ENCODE data around the gene TSC22D2. TPM values are rescaled to one million over a fixed set of nuclear protein-coding genes. Genes with fewer than 3 reads are reported as not detected.

TSC22D2 gene
- total RNA-seq, 1 experiment from 2014 or later, result 20.0 TPM

GRCh38 chr3:150422907-150423306 is 14.8 kb downstream of the TSC22D2 start (continued):
- TF ChIP-seq CTCF (IDR thresholded peaks at IDR 0.05 in 2 of 3, conservative IDR thresholded peaks at IDR 0.05 in 1 of 3; ENCODE audit: borderline replicate concordance in 1 of 3, insufficient read depth in 1 of 3, low read depth in 2 of 3, low read length in 2 of 3) (no peak), ZNF274 (IDR thresholded peaks at IDR 0.05; ENCODE audit: low read depth, low read length) (no peak), FOSL1 (IDR thresholded peaks at IDR 0.05; ENCODE audit: low read depth) (no peak), RAD21 (IDR thresholded peaks at IDR 0.05; ENCODE audit: low read depth) (no peak), EGR1 (IDR thresholded peaks at IDR 0.05; ENCODE audit: low read depth) (no peak), EZH2 (IDR thresholded peaks at IDR 0.05) (no peak), EZH2phosphoT487 (IDR thresholded peaks at IDR 0.05; ENCODE audit: borderline replicate concordance) (no peak), ZBTB33 (IDR thresholded peaks at IDR 0.05; ENCODE audit: extremely low read depth, insufficient replicate concordance, low read length) (no peak), MAX (IDR thresholded peaks at IDR 0.05) (no peak)

GRCh38 chr3:150423761-150424160 is 15.7 kb downstream of the TSC22D2 start:
- no peak overlapping the region for H3K4me2 ChIP-seq (ENCODE audit: low read length)
- H3K4me3 ChIP-seq (replicated peaks in 1 of 2; ENCODE audit: low read depth in 1 of 2, low read length in 2 of 2), result no peak overlapping the region
- TF ChIP-seq EGR1 (IDR thresholded peaks at IDR 0.05; ENCODE audit: low read depth), result no peak
- TF ChIP-seq SP1 (IDR thresholded peaks at IDR 0.05; ENCODE audit: low read depth), result no peak
- no peak for TF ChIP-seq MAX (IDR thresholded peaks at IDR 0.05)
- TF ChIP-seq FOSL1 (IDR thresholded peaks at IDR 0.05; ENCODE audit: low read depth), result no peak
- no peak for TF ChIP-seq ELF1 (IDR thresholded peaks at IDR 0.05; ENCODE audit: borderline replicate concordance, low read depth)
- no peak for TF ChIP-seq ZFX (IDR thresholded peaks at IDR 0.05)
- TF ChIP-seq ATF3 (IDR thresholded peaks at IDR 0.05), result no peak
- H3K36me3 ChIP-seq (ENCODE audit: control insufficient read depth in 1 of 2, insufficient read depth in 2 of 2, low read length in 2 of 2), result peaks cover 0 to 3% of the 10 kb centered on the region in 2 experiments; a peak in 1 of 4 replicates
- ChIA-PET RAD21 (ENCODE audit: low non-redundant PET in 1 of 2, low total read pairs in 2 of 2, uncharacterized antibody in 2 of 2, unreplicated experiment in 2 of 2) (no interaction called here), POLR2A (interaction anchor here (0.9 kb wide), 1 partner anchor 15 kb away, joined by 3 read pairs; the partner anchor contains the start of gene TSC22D2), CTCF (no interaction called here)
- intact Hi-C loops (cut with micrococcal nuclease), result no loop called here
- H2AFZ ChIP-seq (ENCODE audit: low read depth, low read length, poor library complexity, severe bottlenecking), result no peak overlapping the region
- H3K9me3 ChIP-seq (ENCODE audit: control insufficient read depth in 1 of 2, insufficient read depth in 1 of 2, low read depth in 1 of 2, low read length in 2 of 2), result no peaks in the 10 kb centered on the region
- H4K20me1 ChIP-seq (ENCODE audit: insufficient read depth), result peaks cover 28% of the 10 kb centered on the region; the same call in 1 of the 2 replicates
- peaks cover 100% of the 10 kb centered on the region for H3K79me2 ChIP-seq (ENCODE audit: insufficient read depth, low read length)
- no TSS peak for BruUV-seq (replicated peaks)
- no peaks in the 10 kb centered on the region for H3K27me3 ChIP-seq (ENCODE audit: insufficient read depth, low read length)
- no peaks in the 10 kb centered on the region for H3K9me2 ChIP-seq (ENCODE audit: insufficient read depth)
- no peak for ATAC-seq
- peaks cover 2 to 23% of the 10 kb centered on the region in 2 experiments; a peak in 2 of 4 replicates for H3K4me1 ChIP-seq (ENCODE audit: control insufficient read depth in 1 of 2, insufficient read depth in 2 of 2, low read length in 2 of 2)
- no peak overlapping the region for H3K9ac ChIP-seq (ENCODE audit: low read length)
- H3K27ac ChIP-seq (ENCODE audit: low read depth, low read length), result no peak overlapping the region
- DNase-seq (ENCODE audit: low read depth, low spot score), result no peak

Data from HCT116 (cell line).